A549 (cell line): ENCODE results near the gene S100A11. TPM values are rescaled to one million over a fixed set of nuclear protein-coding genes. Genes with fewer than 3 reads are reported as not detected.

Experiments used
- ATAC-seq, 2 experiments: fragments of 200-7000 bp in 1 of 2; fragments of >200 bp in 1 of 2; cut with Nextera tagmentation in 1 of 2; cut with Tn5 transposase in 1 of 2; 3 replicates each; pipeline versions ENCODE4 v1.8.0 to v1.9.1; 2018 to 2020; ENCODE audit warnings: mild to moderate bottlenecking in 1 of 2, moderate library complexity in 1 of 2
- CTCF ChIA-PET: fragments of 300-600 bp; sonication (Branson Sonifier 250); formaldehyde crosslinking; extraction: SDS; loops from one replicate; lab custom pipeline; 2021; ENCODE audit warnings: antibody characterized with exemption, inconsistent platforms; lab: Yijun Ruan, JAX
- POLR2A ChIA-PET: fragments of 350-600 bp; formaldehyde crosslinking; extraction: SDS; loops from one replicate; lab custom pipeline; 2021; ENCODE audit warnings: antibody characterized with exemption, inconsistent platforms; lab: Yijun Ruan, JAX
- DNase-seq, 2 experiments: peaks; one replicate each; pipeline versions ENCODE4 v3.0.0 to v3.0.0-alpha.2; 2011 to 2016; ENCODE audit warnings: low read depth in 1 of 2, low spot score in 1 of 2
- FAIRE-seq: peaks from 2 replicates; lab custom pipeline; 2011; peaks lifted over from hg19 to GRCh38; lab: Jason Lieb, UNC
- H3K27ac ChIP-seq, 2 experiments: fragments of >200 bp; sonication (Bioruptor Twin); formaldehyde crosslinking; 3 replicates each; pipeline ENCODE4 v1.5.1; 2016 to 2017
- H3K4me1 ChIP-seq: fragments of >200 bp; sonication (Bioruptor Twin); formaldehyde crosslinking; 3 replicates; pipeline ENCODE4 v1.6.1; 2016
- H3K4me2 ChIP-seq: fragments of >200 bp; sonication (Bioruptor Twin); formaldehyde crosslinking; 3 replicates; pipeline ENCODE4 v1.6.1; 2016
- H3K4me3 ChIP-seq: fragments of >200 bp; sonication (Bioruptor Twin); formaldehyde crosslinking; 3 replicates; pipeline ENCODE4 v1.5.1; 2016
- H3K9me3 ChIP-seq: fragments of >200 bp; sonication (Bioruptor Twin); formaldehyde crosslinking; 3 replicates; pipeline ENCODE4 v1.6.1; 2016
- BCL3 ChIP-seq: fragments of >200 bp; sonication (Bioruptor Twin); formaldehyde crosslinking; IDR thresholded peaks from 3 replicates; pipeline ENCODE4 v1.6.1; 2016
- BHLHE40 ChIP-seq: IDR thresholded peaks from 2 replicates; pipeline ENCODE4 v1.6.1; 2012; ENCODE audit warnings: low read depth, low read length, inconsistent platforms
- CEBPB ChIP-seq, 2 experiments: fragments of >200 bp in 1 of 2; sonication (Bioruptor Twin) in 1 of 2; formaldehyde crosslinking in 1 of 2; IDR thresholded peaks; 2 replicates each; pipeline ENCODE4 v1.6.1; 2012 to 2016
- CHD2 ChIP-seq: fragments of 150-350 bp; IDR thresholded peaks from 2 replicates; pipeline ENCODE4 v1.6.1; 2014; ENCODE audit warnings: low read length; ENCODE audit not compliant: partially characterized antibody
- CTCF ChIP-seq: fragments of >200 bp; sonication (Bioruptor Twin); formaldehyde crosslinking; IDR thresholded peaks from 3 replicates; pipeline ENCODE4 v1.5.1; 2016
- EHF ChIP-seq: fragments of 250-450 bp; sonication (Bioruptor Pico); IDR thresholded peaks from 2 replicates; pipeline ENCODE4 v1.5.0; 2020; ENCODE audit warnings: mild to moderate bottlenecking
- EP300 ChIP-seq, 2 experiments: fragments of >200 bp; sonication (Bioruptor Twin); formaldehyde crosslinking; IDR thresholded peaks; 2 replicates in 1 of 2; 3 replicates in 1 of 2; pipeline ENCODE4 v1.6.1; 2016 to 2017
- FOSB ChIP-seq: fragments of 250-450 bp; sonication (Bioruptor Pico); IDR thresholded peaks from 2 replicates; pipeline ENCODE4 v1.5.0; 2020; ENCODE audit warnings: mild to moderate bottlenecking, moderate library complexity
- FOSL2 ChIP-seq, 2 experiments: fragments of 450-650 bp in 1 of 2; fragments of >200 bp in 1 of 2; sonication (Bioruptor Twin) in 1 of 2; formaldehyde crosslinking; IDR thresholded peaks; 2 replicates each; pipeline versions ENCODE4 v1.5.0 to v1.6.1; 2016 to 2020; ENCODE audit warnings: mild to moderate bottlenecking in 1 of 2, moderate library complexity in 1 of 2
- FOXS1 ChIP-seq: fragments of 250-450 bp; sonication (Bioruptor Pico); IDR thresholded peaks from 2 replicates; pipeline ENCODE4 v1.5.0; 2020; ENCODE audit warnings: mild to moderate bottlenecking, moderate library complexity
- GATA3 ChIP-seq: IDR thresholded peaks from 2 replicates; pipeline ENCODE4 v1.6.1; 2012; ENCODE audit warnings: borderline replicate concordance
- HES2 ChIP-seq: fragments of >200 bp; sonication (Bioruptor Twin); formaldehyde crosslinking; IDR thresholded peaks from 2 replicates; pipeline ENCODE4 v1.6.1; 2016
- HOXA7 ChIP-seq: fragments of 250-450 bp; sonication (Bioruptor Pico); IDR thresholded peaks from 2 replicates; pipeline ENCODE4 v1.5.0; 2020; ENCODE audit warnings: mild to moderate bottlenecking, moderate library complexity
- HOXB13 ChIP-seq: fragments of 250-450 bp; sonication (Bioruptor Pico); IDR thresholded peaks from 2 replicates; pipeline ENCODE4 v1.5.0; 2020; ENCODE audit warnings: low read depth, mild to moderate bottlenecking, moderate library complexity
- HOXB5 ChIP-seq: fragments of 250-450 bp; sonication (Bioruptor Pico); IDR thresholded peaks from 2 replicates; pipeline ENCODE4 v1.5.0; 2020; ENCODE audit warnings: mild to moderate bottlenecking, moderate library complexity
- JUN ChIP-seq, 2 experiments: fragments of >200 bp; sonication (Bioruptor Twin); formaldehyde crosslinking; IDR thresholded peaks; 2 replicates in 1 of 2; 3 replicates in 1 of 2; pipeline ENCODE4 v1.6.1; 2016 to 2017
- KDM1A ChIP-seq: fragments of 200-600 bp; sonication (generic); IDR thresholded peaks from 2 replicates; pipeline ENCODE4 v1.6.1; 2016; ENCODE audit warnings: low read depth, mild to moderate bottlenecking
- KDM5A ChIP-seq: fragments of 200-600 bp; sonication (generic); IDR thresholded peaks from 2 replicates; pipeline ENCODE4 v1.6.1; 2016; ENCODE audit warnings: antibody characterized with exemption, mild to moderate bottlenecking
- MAZ ChIP-seq: fragments of 150-350 bp; IDR thresholded peaks from 2 replicates; pipeline ENCODE4 v1.6.1; 2014; ENCODE audit warnings: antibody characterized with exemption, low read depth, low read length, borderline replicate concordance
- MYC ChIP-seq: IDR thresholded peaks from 2 replicates; pipeline ENCODE4 v1.6.1; 2012; ENCODE audit warnings: mild to moderate bottlenecking, inconsistent platforms, low read length, improper control_type of control experiment, borderline replicate concordance
- NR3C1 ChIP-seq: fragments of >200 bp; sonication (Bioruptor Twin); formaldehyde crosslinking; IDR thresholded peaks from 3 replicates; pipeline ENCODE4 v1.6.1; 2017
- PHF8 ChIP-seq: fragments of 200-600 bp; sonication (generic); IDR thresholded peaks from 2 replicates; pipeline ENCODE4 v1.6.1; 2016; ENCODE audit warnings: low read depth, mild to moderate bottlenecking, antibody characterized with exemption, moderate library complexity, borderline replicate concordance
- RAD21 ChIP-seq, 2 experiments: fragments of >200 bp in 1 of 2; sonication (Bioruptor Twin) in 1 of 2; formaldehyde crosslinking in 1 of 2; IDR thresholded peaks in 1 of 2; conservative IDR thresholded peaks in 1 of 2; 2 replicates in 1 of 2; 3 replicates in 1 of 2; pipeline ENCODE4 v1.6.1; 2012 to 2018; ENCODE audit warnings: inconsistent platforms in 1 of 2
- RARB ChIP-seq: fragments of 250-450 bp; sonication (Bioruptor Pico); IDR thresholded peaks from 2 replicates; pipeline ENCODE4 v1.8.0; 2021; ENCODE audit warnings: mild to moderate bottlenecking, moderate library complexity
- RCOR1 ChIP-seq: fragments of 150-350 bp; IDR thresholded peaks from 2 replicates; pipeline ENCODE4 v1.6.1; 2014; ENCODE audit warnings: antibody characterized with exemption, low read length, low read depth
- SMC3 ChIP-seq: fragments of >200 bp; sonication (Bioruptor Twin); formaldehyde crosslinking; IDR thresholded peaks from 3 replicates; pipeline ENCODE4 v1.6.1; 2018; ENCODE audit warnings: inconsistent platforms
- TFCP2L1 ChIP-seq: fragments of 250-450 bp; sonication (Bioruptor Pico); IDR thresholded peaks from 2 replicates; pipeline ENCODE4 v1.5.0; 2021; ENCODE audit warnings: mild to moderate bottlenecking
- ZC3H11A ChIP-seq: fragments of 450-650 bp; IDR thresholded peaks from 2 replicates; pipeline ENCODE4 v1.6.1; 2014; ENCODE audit warnings: antibody characterized with exemption, mild to moderate bottlenecking
- ZNF302 ChIP-seq: fragments of 250-450 bp; sonication (Bioruptor Pico); IDR thresholded peaks from 2 replicates; pipeline ENCODE4 v1.9.0; 2021; ENCODE audit warnings: inconsistent platforms, mild to moderate bottlenecking, moderate library complexity
- WGBS: methylation state at CpG from one replicate; pipeline ENCODE4 v1.1.6; 2017; ENCODE audit errors: missing lambda C conversion rate; 5-methylcytosine and 5-hydroxymethylcytosine counted together
- polyA plus RNA-seq, 4 experiments: library from polyadenylated mRNA; depleted of rRNA in 3 of 4; stranded (reverse); fragments of >200 nt; fragmentation: RNase III in 1 of 4; extraction: RNeasy Plus Mini Kit Qiagen cat#74134 plus additional on column Dnase treatment in 1 of 4; gene quantifications; 2 replicates in 3 of 4; 3 replicates in 1 of 4; pipeline ENCODE4 v1.2.3, GENCODE V29; 2011 to 2017
- TF ChIP-seq, protein P1 (sequence below): fragments of 150-350 bp; IDR thresholded peaks from 2 replicates; pipeline ENCODE4 v1.6.1; 2014; ENCODE audit warnings: low read depth, mild to moderate bottlenecking, low read length
- TF ChIP-seq, protein P2 (sequence below): fragments of 450-650 bp; IDR thresholded peaks from 2 replicates; pipeline ENCODE4 v1.6.1; 2014; ENCODE audit warnings: antibody characterized with exemption

S100A11 gene
- polyA plus RNA-seq, 2 of the 4 experiments (the other 2 are of a cell fraction), result 671 to 1,531 TPM

DNA sequence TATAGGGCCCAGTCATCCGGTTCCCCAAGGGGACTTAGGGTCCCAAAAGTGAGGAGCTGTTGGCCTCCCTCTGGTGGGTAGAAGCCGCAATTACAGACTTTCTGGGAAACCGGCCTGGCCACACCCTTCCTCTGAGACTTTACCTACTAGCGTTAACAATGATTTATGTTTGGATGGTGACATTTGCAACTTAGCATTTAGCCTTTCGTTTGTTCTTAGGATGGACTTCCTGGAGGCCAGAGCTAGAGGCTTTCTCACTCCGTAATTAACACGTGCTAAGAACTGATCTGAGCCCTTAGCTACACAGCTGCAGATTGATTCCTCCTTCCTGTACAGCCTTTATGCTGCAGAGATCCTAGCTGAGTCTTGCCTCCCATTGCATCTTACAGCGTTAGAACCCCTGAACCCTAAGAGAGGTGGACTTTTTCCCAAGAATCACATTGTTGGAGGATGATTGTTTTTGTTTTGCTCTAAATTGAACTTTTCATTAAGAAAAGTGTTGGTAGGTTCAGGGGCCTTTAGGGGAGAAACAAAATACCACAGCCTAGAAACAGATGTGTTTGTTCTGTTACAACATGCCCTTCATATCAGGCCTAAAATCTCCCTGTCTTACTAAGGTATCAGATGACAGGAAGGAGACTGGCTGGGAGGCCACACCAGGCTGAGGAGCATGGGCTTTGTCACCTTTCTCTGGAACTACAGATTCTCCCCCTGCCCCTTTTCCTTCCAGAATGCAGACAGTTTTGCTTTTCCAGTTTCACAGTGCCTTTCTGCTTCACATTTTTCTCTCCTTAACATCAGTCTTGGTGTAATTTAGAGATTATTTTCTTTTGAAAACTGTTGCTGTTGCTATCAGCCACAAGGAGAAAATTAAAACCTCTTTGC, 1.9 kb downstream of the S100A11 start:
- no peaks in the 10 kb centered on the region for H3K9me3 ChIP-seq
- peak; percentile 80 to 86 for DNase-seq
- CTCF ChIA-PET, result interaction anchor here (0.7 to 5.5 kb wide), 31 partner anchors 8 to 423 kb away, joined by 3 to 68 read pairs (median 7); partner anchors contain the start of gene THEM4
- no peak for TF ChIP-seq KDM1A
- TF ChIP-seq FOSL2 (IDR thresholded peaks at IDR 0.05), result no peak
- TF ChIP-seq FOSL2 (CRISPR knock-in tag; IDR thresholded peaks at IDR 0.05), result 0 out of 2 replicates have a peak, but pooled peaks have one; percentile 35
- TF ChIP-seq HOXA7 (CRISPR knock-in tag), result peak; percentile 75; the same call in 1 of the 2 replicates
- 0 out of 3 replicates have a peak, but pooled peaks have one; percentile 18 for TF ChIP-seq BCL3
- TF ChIP-seq ZC3H11A, result no peak
- TF ChIP-seq CEBPB (IDR thresholded peaks at IDR 0.05), result 0 out of 4 replicates have a peak, but pooled peaks of 1 of the 2 experiments have one; percentile 20
- TF ChIP-seq MAZ, result no peak
- no peak; the same call in 1 of the 2 replicates for TF ChIP-seq RARB (CRISPR knock-in tag)
- TF ChIP-seq NR3C1, result no peak
- no peak for TF ChIP-seq JUN (IDR thresholded peaks at IDR 0.05)
- TF ChIP-seq PHF8, result no peak
- TF ChIP-seq RCOR1, result no peak
- TF ChIP-seq, protein P1, sequence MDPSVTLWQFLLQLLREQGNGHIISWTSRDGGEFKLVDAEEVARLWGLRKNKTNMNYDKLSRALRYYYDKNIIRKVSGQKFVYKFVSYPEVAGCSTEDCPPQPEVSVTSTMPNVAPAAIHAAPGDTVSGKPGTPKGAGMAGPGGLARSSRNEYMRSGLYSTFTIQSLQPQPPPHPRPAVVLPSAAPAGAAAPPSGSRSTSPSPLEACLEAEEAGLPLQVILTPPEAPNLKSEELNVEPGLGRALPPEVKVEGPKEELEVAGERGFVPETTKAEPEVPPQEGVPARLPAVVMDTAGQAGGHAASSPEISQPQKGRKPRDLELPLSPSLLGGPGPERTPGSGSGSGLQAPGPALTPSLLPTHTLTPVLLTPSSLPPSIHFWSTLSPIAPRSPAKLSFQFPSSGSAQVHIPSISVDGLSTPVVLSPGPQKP, result no peak
- peak; percentile 85; the same call in 1 of the 2 replicates for TF ChIP-seq HOXB5 (CRISPR knock-in tag)
- TF ChIP-seq CHD2, result no peak
- TF ChIP-seq RAD21 (conservative IDR thresholded peaks at IDR 0.05 in 1 of 2, IDR thresholded peaks at IDR 0.05 in 1 of 2), result peak; percentile 44 to 54
- no peak for TF ChIP-seq ZNF302
- TF ChIP-seq EHF, result no peak
- TF ChIP-seq HES2, result no peak
- no peak for TF ChIP-seq HOXB13
- TF ChIP-seq TFCP2L1, result no peak
- peak; percentile 84 for TF ChIP-seq GATA3
- TF ChIP-seq MYC, result 0 out of 2 replicates have a peak, but pooled peaks have one; percentile 31
- TF ChIP-seq, protein P2, sequence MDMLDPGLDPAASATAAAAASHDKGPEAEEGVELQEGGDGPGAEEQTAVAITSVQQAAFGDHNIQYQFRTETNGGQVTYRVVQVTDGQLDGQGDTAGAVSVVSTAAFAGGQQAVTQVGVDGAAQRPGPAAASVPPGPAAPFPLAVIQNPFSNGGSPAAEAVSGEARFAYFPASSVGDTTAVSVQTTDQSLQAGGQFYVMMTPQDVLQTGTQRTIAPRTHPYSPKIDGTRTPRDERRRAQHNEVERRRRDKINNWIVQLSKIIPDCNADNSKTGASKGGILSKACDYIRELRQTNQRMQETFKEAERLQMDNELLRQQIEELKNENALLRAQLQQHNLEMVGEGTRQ, result no peak
- no peak for TF ChIP-seq KDM5A
- TF ChIP-seq BHLHE40, result peak; percentile 20; the same call in 1 of the 2 replicates
- peak; percentile 73 for TF ChIP-seq CTCF
- TF ChIP-seq FOXS1 (CRISPR knock-in tag), result no peak
- no peak for TF ChIP-seq EP300 (IDR thresholded peaks at IDR 0.05)
- peak; percentile 16; the same call in 1 of the 2 replicates for TF ChIP-seq FOSB
- peak; percentile 70 for TF ChIP-seq SMC3

More for the DNA sequence above, 1.9 kb downstream of the S100A11 start:
- peak overlapping the region; percentile 98 to 100 for H3K27ac ChIP-seq
- POLR2A ChIA-PET, result interaction anchor here (0.6 to 4.5 kb wide), 12 partner anchors 13 to 424 kb away, joined by 3 to 118 read pairs (median 4); partner anchors contain the start of gene THEM4
- H3K4me1 ChIP-seq, result peaks cover 30% of the 10 kb centered on the region
- FAIRE-seq (no peak), ATAC-seq (peak; percentile 44 to 59)
- under 1% methylated on average over 8 of the region's 8 CpGs for WGBS
- peak overlapping the region; percentile 78 for H3K4me3 ChIP-seq
- H3K4me2 ChIP-seq, result peak overlapping the region; percentile 99
